HG03060 (cell line): ENCODE results near the gene MMP20.

Source experiments
- ATAC-seq: cut with Tn5 transposase; IDR thresholded peaks from one replicate; pipeline ENCODE4 v1.9.1; 2021; ENCODE audit warnings: low read depth, moderate number of reproducible peaks; ENCODE audit not compliant: unreplicated experiment

Gene MMP20

GRCh38 chr11:102623998-102624397 lies 1.1 kb downstream of the MMP20 start:
- ATAC-seq: no peak

- ATAC-seq: no peak
Observed at GRCh38 chr11:102623128-102623527, 2.0 kb downstream of the MMP20 start.

- ATAC-seq: no peak
Observed at GRCh38 chr11:102622258-102622657, 2.9 kb downstream of the MMP20 start.

GRCh38 chr11:102620818-102621561 lies 4.1 kb downstream of the MMP20 start:
- ATAC-seq: peak; percentile 46

GRCh38 chr11:102620179-102620578 lies 5.0 kb downstream of the MMP20 start:
- ATAC-seq: no peak

GRCh38 chr11:102617466-102618008 lies 7.6 kb downstream of the MMP20 start:
- ATAC-seq: no peak

- no peak for ATAC-seq
Observed at GRCh38 chr11:102615894-102616432, 9.2 kb downstream of the MMP20 start.

- ATAC-seq: no peak
Observed at GRCh38 chr11:102615077-102615893, 9.8 kb downstream of the MMP20 start.

GRCh38 chr11:102614485-102614884 lies 10.6 kb downstream of the MMP20 start:
- ATAC-seq: no peak

GRCh38 chr11:102614031-102614430 lies 11.1 kb downstream of the MMP20 start:
- no peak for ATAC-seq

- no peak for ATAC-seq
Observed at GRCh38 chr11:102613450-102613849, 11.7 kb downstream of the MMP20 start.

GRCh38 chr11:102611291-102611690 lies 13.8 kb downstream of the MMP20 start:
- ATAC-seq: no peak

- ATAC-seq: no peak
Observed at GRCh38 chr11:102610200-102610599, 14.9 kb downstream of the MMP20 start.

- no peak for ATAC-seq
Observed at GRCh38 chr11:102608699-102609098, 16.4 kb downstream of the MMP20 start.

GRCh38 chr11:102604875-102605274 lies 20.3 kb downstream of the MMP20 start:
- no peak for ATAC-seq

- no peak for ATAC-seq
Observed at GRCh38 chr11:102604011-102604410, 21.1 kb downstream of the MMP20 start.

- no peak for ATAC-seq
Observed at GRCh38 chr11:102603576-102603975, 21.6 kb downstream of the MMP20 start.

- ATAC-seq: no peak
Observed at GRCh38 chr11:102603091-102603490, 22.0 kb downstream of the MMP20 start.

- ATAC-seq: no peak
Observed at GRCh38 chr11:102600666-102601065, 24.5 kb downstream of the MMP20 start.

GRCh38 chr11:102599642-102600261 lies 25.4 kb downstream of the MMP20 start:
- ATAC-seq: peak; percentile 93

- ATAC-seq: no peak
Observed at GRCh38 chr11:102598272-102598671, 26.9 kb downstream of the MMP20 start.
